Loucy (cell line): ENCODE measurements around the gene RACK1.
"Not testable (repeated sequence)": the region's sequence is repeated elsewhere in the genome, so short reads cannot be mapped to it uniquely, and the experiment has no call there.

Source experiments
- H2AFZ ChIP-seq: fragments of 200-600 bp; sonication (generic); 2 replicates; pipeline ENCODE4 v1.6.0; 2016; ENCODE audit warnings: antibody characterized with exemption, mild to moderate bottlenecking, low read length, moderate library complexity
- H3F3A ChIP-seq: fragments of 200-600 bp; 2 replicates; pipeline ENCODE4 v1.6.0; 2016; ENCODE audit warnings: antibody characterized with exemption, low read depth, mild to moderate bottlenecking
- H3K27me3 ChIP-seq: fragments of 200-600 bp; sonication (generic); 2 replicates; pipeline ENCODE4 v1.6.1; 2014; ENCODE audit warnings: low read length, mild to moderate bottlenecking; ENCODE audit not compliant: insufficient read depth, poor library complexity, severe bottlenecking
- H3K36me3 ChIP-seq: fragments of 200-600 bp; sonication (generic); 2 replicates; pipeline ENCODE4 v1.6.1; 2016; ENCODE audit warnings: low read length; ENCODE audit not compliant: insufficient read depth
- H3K4me1 ChIP-seq: fragments of 200-600 bp; sonication (generic); 2 replicates; pipeline ENCODE4 v1.5.1; 2014; ENCODE audit warnings: low read length, mild to moderate bottlenecking; ENCODE audit not compliant: insufficient read depth, poor library complexity, severe bottlenecking
- H3K4me2 ChIP-seq: fragments of 200-600 bp; sonication (generic); 2 replicates; pipeline ENCODE4 v1.6.0; 2014; ENCODE audit warnings: antibody characterized with exemption, low read length, low read depth, mild to moderate bottlenecking; ENCODE audit not compliant: poor library complexity, severe bottlenecking
- H3K4me3 ChIP-seq: fragments of 200-600 bp; sonication (generic); 2 replicates; pipeline ENCODE4 v1.5.1; 2014; ENCODE audit warnings: low read length, mild to moderate bottlenecking, mixed read lengths; ENCODE audit not compliant: poor library complexity, severe bottlenecking
- H3K79me2 ChIP-seq: fragments of 200-600 bp; sonication (generic); 2 replicates; pipeline ENCODE4 v1.6.1; 2014; ENCODE audit warnings: low read length; ENCODE audit not compliant: insufficient read depth
- H3K9ac ChIP-seq: fragments of 200-600 bp; sonication (generic); 2 replicates; pipeline ENCODE4 v1.6.0; 2014; ENCODE audit warnings: mild to moderate bottlenecking, low read depth, low read length, moderate library complexity; ENCODE audit not compliant: poor library complexity, severe bottlenecking
- H3K9me2 ChIP-seq: fragments of 200-600 bp; sonication (generic); replicated peaks from 2 replicates; pipeline ENCODE4 v1.6.1; 2016; ENCODE audit warnings: low read depth, low read length, mixed read lengths
- H3K9me3 ChIP-seq: fragments of 200-600 bp; sonication (generic); 2 replicates; pipeline ENCODE4 v1.6.1; 2014; ENCODE audit warnings: mild to moderate bottlenecking, antibody characterized with exemption, low read length, low read depth; ENCODE audit not compliant: insufficient read depth
- H4K20me1 ChIP-seq: fragments of 200-600 bp; sonication (generic); 2 replicates; pipeline ENCODE4 v1.6.0; 2014; ENCODE audit warnings: antibody characterized with exemption, low read length, mild to moderate bottlenecking; ENCODE audit not compliant: insufficient read depth, poor library complexity, severe bottlenecking
- EZH2phosphoT487 ChIP-seq: fragments of 200-600 bp; IDR thresholded peaks from 2 replicates; pipeline ENCODE4 v1.6.1; 2018; ENCODE audit warnings: antibody characterized with exemption, mild to moderate bottlenecking, moderate library complexity, borderline replicate concordance
- TF ChIP-seq, protein P1 (sequence below): fragments of 200-600 bp; sonication (generic); conservative IDR thresholded peaks from 2 replicates; pipeline ENCODE4 v1.5.1; 2014; ENCODE audit warnings: mild to moderate bottlenecking, antibody characterized with exemption, low read length

The RACK1 gene

DNA sequence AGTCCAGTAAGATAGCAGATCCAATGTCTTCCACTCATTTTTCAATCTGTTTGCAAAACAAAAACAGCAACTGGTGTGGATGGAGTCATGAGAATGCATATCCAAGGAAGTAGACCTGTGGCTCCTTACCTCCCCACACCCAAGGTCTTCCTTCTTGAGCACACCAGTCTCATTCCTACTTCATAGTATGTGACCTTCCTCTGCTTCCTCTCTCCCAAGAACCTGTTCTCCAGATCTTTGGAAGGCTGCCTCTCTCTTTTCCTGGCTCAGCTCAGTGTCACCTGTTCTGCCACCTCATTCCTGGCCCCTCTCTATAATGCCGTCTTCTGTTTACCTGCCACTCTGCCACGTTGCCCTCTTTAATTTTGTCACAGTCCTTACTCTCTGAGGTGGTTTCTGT is 30.8 kb downstream of the RACK1 start:
- no peaks in the 10 kb centered on the region for H3K79me2 ChIP-seq
- H3K4me3 ChIP-seq: no peak overlapping the region
- no peak overlapping the region for H3K4me2 ChIP-seq
- no peak overlapping the region for H2AFZ ChIP-seq
- no peak overlapping the region for H3K9ac ChIP-seq
- H3K9me3 ChIP-seq: no peaks in the 10 kb centered on the region
- TF ChIP-seq, protein P1, sequence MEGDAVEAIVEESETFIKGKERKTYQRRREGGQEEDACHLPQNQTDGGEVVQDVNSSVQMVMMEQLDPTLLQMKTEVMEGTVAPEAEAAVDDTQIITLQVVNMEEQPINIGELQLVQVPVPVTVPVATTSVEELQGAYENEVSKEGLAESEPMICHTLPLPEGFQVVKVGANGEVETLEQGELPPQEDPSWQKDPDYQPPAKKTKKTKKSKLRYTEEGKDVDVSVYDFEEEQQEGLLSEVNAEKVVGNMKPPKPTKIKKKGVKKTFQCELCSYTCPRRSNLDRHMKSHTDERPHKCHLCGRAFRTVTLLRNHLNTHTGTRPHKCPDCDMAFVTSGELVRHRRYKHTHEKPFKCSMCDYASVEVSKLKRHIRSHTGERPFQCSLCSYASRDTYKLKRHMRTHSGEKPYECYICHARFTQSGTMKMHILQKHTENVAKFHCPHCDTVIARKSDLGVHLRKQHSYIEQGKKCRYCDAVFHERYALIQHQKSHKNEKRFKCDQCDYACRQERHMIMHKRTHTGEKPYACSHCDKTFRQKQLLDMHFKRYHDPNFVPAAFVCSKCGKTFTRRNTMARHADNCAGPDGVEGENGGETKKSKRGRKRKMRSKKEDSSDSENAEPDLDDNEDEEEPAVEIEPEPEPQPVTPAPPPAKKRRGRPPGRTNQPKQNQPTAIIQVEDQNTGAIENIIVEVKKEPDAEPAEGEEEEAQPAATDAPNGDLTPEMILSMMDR: no peak
- TF ChIP-seq EZH2phosphoT487: no peak
- no peaks in the 10 kb centered on the region for H3K27me3 ChIP-seq
- H3K36me3 ChIP-seq: no peaks in the 10 kb centered on the region
- no peaks in the 10 kb centered on the region; the same call in 1 of the 2 replicates for H3F3A ChIP-seq
- no peaks in the 10 kb centered on the region for H3K9me2 ChIP-seq
- peaks cover 7% of the 10 kb centered on the region for H3K4me1 ChIP-seq
- no peaks in the 10 kb centered on the region for H4K20me1 ChIP-seq

DNA sequence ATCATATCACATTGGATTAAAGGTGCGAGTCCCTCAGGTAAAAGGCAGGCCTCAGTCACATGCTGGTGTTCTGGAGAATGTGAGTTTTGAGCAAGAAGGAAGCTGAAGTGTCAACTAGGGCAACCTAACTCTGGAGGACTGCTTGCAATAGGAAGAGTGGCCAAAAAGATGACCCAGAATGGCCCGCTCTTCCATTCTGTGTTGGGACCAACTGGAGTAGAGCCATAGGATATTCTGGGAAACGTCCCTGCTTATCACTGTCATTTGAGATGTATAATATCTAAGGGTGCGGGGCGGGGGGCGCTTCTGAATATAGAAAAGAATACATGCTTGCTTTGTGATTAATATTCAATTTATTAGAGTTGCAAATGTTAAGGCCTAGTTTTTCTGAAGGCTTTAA is 31.6 kb downstream of the RACK1 start:
- Histone ChIP-seq H3K9ac (no peak overlapping the region), H4K20me1 (no peaks in the 10 kb centered on the region), H2AFZ (no peak overlapping the region), H3K79me2 (no peaks in the 10 kb centered on the region), H3K4me2 (no peak overlapping the region), H3K4me3 (no peak overlapping the region), H3F3A (no peaks in the 10 kb centered on the region; the same call in 1 of the 2 replicates), H3K9me3 (no peaks in the 10 kb centered on the region), H3K36me3 (no peaks in the 10 kb centered on the region), H3K27me3 (no peaks in the 10 kb centered on the region), H3K4me1 (no peaks in the 10 kb centered on the region), H3K9me2 (no peaks in the 10 kb centered on the region)
- no peak for TF ChIP-seq EZH2phosphoT487
- TF ChIP-seq, protein P1: no peak

DNA sequence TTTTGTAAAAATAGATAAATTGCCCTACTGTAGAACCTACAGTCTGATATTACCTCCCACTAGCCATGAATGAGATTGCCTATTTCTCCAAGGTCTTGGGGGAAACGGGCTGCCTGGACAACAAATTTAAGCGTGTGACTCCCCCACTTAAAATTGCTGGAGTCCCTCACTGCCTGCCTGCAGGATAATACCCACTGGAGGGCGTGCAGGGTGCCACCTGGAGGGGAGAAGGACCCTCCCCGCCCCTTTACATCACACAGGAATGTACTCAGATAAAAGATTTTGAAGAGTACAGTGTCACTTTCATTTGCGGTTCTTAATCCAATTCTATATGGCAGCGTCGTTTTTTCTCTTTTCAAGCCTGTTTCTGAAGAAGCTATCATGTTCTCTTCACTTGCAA is 32.5 kb downstream of the RACK1 start:
- Histone ChIP-seq H3K79me2 (no peaks in the 10 kb centered on the region), H3F3A (no peaks in the 10 kb centered on the region; the same call in 1 of the 2 replicates), H3K4me3 (no peak overlapping the region), H3K9me3 (no peaks in the 10 kb centered on the region), H3K27me3 (no peaks in the 10 kb centered on the region), H2AFZ (no peak overlapping the region), H3K4me2 (no peak overlapping the region), H4K20me1 (no peaks in the 10 kb centered on the region), H3K4me1 (peaks cover under 1% of the 10 kb centered on the region), H3K36me3 (no peaks in the 10 kb centered on the region), H3K9me2 (no peaks in the 10 kb centered on the region), H3K9ac (no peak overlapping the region)
- TF ChIP-seq, protein P1: no peak
- no peak for TF ChIP-seq EZH2phosphoT487

DNA sequence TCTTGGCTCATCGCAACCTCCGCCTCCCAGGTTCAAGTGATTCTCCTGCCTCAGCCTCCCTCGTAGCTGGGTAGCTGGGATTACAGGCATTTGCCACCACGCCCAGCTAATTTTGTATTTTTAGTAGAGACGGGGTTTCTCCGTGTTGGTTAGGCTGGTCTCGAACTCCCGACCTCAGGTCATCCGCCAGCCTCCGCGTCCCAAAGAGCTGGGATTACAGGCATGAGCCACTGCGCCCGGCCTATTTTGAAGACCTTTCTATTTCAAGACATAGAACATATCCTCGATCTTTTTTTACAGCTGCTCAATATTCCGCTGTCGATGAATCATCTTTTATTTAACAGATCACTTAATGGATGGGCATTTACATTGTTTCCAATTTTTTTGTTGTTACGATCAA is 33.0 kb downstream of the RACK1 start:
- H3K4me1 ChIP-seq, H3K9me3 ChIP-seq, H3K27me3 ChIP-seq, H4K20me1 ChIP-seq, H3F3A ChIP-seq, H3K4me3 ChIP-seq, H2AFZ ChIP-seq, H3K79me2 ChIP-seq, H3K36me3 ChIP-seq, H3K9ac ChIP-seq, H3K4me2 ChIP-seq, H3K9me2 ChIP-seq: not testable (repeated sequence)

DNA sequence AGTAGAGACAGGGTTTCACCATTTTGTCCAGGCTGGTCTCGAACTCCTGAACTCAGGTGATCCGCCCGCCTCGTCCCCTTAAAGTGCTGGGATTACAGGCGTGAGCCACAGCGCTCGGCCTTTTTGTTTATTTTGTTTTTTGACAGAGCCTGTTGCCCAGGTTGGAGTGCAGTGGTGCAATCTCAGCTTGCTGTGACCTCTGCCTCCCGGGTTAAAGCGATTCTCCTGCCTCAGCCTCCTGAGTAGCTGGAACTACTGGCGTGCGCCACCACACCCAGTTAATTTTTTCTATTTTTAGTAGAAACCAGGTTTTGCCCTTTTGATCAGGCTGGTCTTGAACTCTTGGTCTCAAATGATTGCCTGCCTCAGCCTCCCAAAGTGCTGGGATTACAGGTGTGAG is 33.6 kb downstream of the RACK1 start:
- not testable (repeated sequence) for H3K4me3 ChIP-seq, H3F3A ChIP-seq, H3K9me2 ChIP-seq, H2AFZ ChIP-seq, H3K9me3 ChIP-seq, H3K79me2 ChIP-seq, H4K20me1 ChIP-seq, H3K9ac ChIP-seq, H3K27me3 ChIP-seq, H3K4me2 ChIP-seq, H3K4me1 ChIP-seq, H3K36me3 ChIP-seq
